Measurements from ENCODE around the gene ACSF3.

The ACSF3 gene

GRCh38 chr16:89190150-89190958 lies 96.7 kb downstream of the ACSF3 start:
- no peak overlapping the region for H3K4me3 ChIP-seq (ENCODE audit: low read length)
- no peak for DNase-seq (ENCODE audit: low read depth)
- TF ChIP-seq CTCF (conservative IDR thresholded peaks at IDR 0.05; ENCODE audit: low read length), result no peak

- no peak for DNase-seq (ENCODE audit: low read depth)
- TF ChIP-seq CTCF (conservative IDR thresholded peaks at IDR 0.05; ENCODE audit: low read length), result no peak
- peak overlapping the region; percentile 55 for H3K4me3 ChIP-seq (ENCODE audit: low read length)
Observed at GRCh38 chr16:89191033-89191900, 97.6 kb downstream of the ACSF3 start.

- no peak for TF ChIP-seq CTCF (conservative IDR thresholded peaks at IDR 0.05; ENCODE audit: low read length)
- DNase-seq (ENCODE audit: low read depth), result no peak
- peak overlapping the region; percentile 55 for H3K4me3 ChIP-seq (ENCODE audit: low read length)
Observed at GRCh38 chr16:89191901-89192185, 98.2 kb downstream of the ACSF3 start.

DNA sequence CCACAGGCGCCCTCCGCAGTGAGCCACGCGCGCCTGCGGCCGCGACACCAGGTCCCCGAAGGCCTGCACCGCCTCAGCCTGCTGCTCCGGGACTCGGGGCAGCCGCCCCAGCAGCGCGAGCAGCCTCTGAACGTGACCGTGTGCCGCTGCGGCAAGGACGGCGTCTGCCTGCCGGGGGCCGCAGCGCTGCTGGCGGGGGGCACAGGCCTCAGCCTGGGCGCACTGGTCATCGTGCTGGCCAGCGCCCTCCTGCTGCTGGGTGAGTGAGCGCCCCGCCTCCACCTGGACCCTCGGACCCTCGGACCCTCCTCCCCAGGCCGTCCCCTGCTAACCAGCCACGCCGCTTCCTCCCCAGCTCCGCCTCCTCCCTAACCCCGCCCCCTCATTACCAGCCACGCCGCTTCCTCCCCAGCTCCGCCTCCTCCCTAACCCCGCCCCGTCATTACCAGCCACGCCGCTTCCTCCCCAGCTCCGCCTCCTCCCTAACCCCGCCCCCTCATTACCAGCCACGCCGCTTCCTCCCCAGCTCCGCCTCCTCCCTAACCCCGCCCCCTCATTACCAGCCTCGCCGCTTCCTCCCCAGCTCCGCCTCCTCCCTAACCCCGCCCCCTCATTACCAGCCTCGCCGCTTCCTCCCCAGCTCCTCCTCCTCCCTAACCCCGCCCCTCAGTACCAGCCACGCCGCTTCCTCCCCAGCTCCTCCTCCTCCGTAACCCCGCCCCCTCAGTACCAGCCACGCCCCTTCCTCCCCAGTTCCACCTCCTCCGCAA lies 98.7 kb downstream of the ACSF3 start:
- peak; percentile 97 for DNase-seq (ENCODE audit: low read depth)
- peak overlapping the region; percentile 55 for H3K4me3 ChIP-seq (ENCODE audit: low read length)

DNA sequence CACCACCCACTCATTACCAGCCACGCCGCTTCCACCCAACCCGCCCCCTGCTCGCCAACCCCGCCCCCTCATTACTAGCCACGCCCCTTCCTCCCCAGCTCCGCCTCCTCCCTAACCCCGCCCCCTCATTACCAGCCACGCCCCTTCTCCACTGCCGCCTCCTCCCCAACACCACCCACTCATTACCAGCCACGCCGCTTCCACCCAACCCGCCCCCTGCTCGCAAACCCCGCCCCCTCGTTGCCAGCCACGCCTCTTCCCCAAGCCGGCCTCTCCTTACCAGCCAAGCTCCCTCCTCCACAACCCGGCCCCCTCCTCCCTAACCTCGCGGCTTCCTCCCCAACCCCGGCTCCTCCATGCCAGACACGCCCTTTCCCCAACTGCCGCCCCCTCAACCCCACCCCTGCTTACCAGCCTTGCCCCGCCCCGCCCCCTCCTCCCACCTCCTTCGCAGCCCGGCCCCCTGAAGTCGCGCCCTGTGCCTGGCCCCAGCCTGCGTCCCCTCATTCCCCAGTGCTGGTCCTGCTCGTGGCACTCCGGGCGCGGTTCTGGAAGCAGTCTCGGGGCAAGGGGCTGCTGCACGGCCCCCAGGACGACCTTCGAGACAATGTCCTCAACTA lies 99.4 kb downstream of the ACSF3 start:
- H3K4me3 ChIP-seq (ENCODE audit: low read length), result peak overlapping the region; percentile 39
- peak; percentile 93 for DNase-seq (ENCODE audit: low read depth)
- TF ChIP-seq CTCF (conservative IDR thresholded peaks at IDR 0.05; ENCODE audit: low read length), result no peak

DNA sequence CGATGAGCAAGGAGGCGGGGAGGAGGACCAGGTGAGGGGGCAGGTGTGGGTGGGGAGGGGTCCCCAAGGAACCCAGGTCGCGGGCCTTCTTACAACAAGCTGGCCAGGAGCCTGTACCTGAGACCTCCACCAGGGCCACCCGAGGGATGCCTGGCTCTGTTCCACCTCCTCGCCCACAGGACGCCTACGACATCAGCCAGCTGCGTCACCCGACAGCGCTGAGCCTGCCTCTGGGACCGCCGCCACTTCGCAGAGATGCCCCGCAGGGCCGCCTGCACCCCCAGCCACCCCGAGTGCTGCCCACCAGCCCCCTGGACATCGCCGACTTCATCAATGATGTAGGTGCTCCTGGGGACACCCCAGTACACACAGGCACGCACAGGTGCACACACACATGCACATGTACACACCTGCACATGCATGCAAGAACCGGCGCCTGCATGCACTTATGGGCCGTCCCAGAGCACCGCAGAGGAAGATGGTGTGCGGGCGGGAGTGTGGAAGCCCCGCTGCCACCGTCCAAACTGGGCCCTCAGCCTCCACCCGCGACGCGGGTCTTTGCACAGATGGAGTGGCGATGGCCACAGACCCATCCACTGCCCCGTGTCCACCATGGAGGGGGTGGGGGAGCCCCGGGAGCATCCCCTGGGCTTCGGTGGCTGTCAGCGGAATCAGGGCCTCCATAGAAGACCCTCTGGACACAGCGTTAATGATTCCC lies 100.1 kb downstream of the ACSF3 start:
- no peak for DNase-seq (ENCODE audit: low read depth)
- peak overlapping the region; percentile 39 for H3K4me3 ChIP-seq (ENCODE audit: low read length)
- no peak for TF ChIP-seq CTCF (conservative IDR thresholded peaks at IDR 0.05; ENCODE audit: low read length)
